Thyroid gland (tissue), 4 donors: ENCODE data around the gene SGIP1. TPM values are rescaled to one million over a fixed set of nuclear protein-coding genes. Genes with fewer than 3 reads are reported as not detected.

Experiments used
- DNase-seq, 2 donors: peaks; one replicate each; pipeline ENCODE4 v3.0.0-alpha.2; 2019
- H3K27ac ChIP-seq, 3 donors: fragments of 200-600 bp; sonication (generic); 1 replicate in 2 of 3; 2 replicates in 1 of 3; pipeline ENCODE4 v1.5.1; 2016 to 2019; ENCODE audit warnings: mild to moderate bottlenecking in 1 of 3, moderate library complexity in 1 of 3
- H3K27me3 ChIP-seq: fragments of 200-600 bp; sonication (generic); one replicate; pipeline ENCODE4 v1.5.1; 2019
- H3K36me3 ChIP-seq, 2 donors: fragments of 200-600 bp; sonication (generic); one replicate each; pipeline ENCODE4 v1.5.1; 2016 to 2019
- H3K4me1 ChIP-seq, 2 donors: fragments of 200-600 bp; sonication (generic); one replicate each; pipeline ENCODE4 v1.5.1; 2017 to 2019
- H3K4me3 ChIP-seq, 3 donors: fragments of 200-600 bp; sonication (generic); replicated peaks in 1 of 3; 1 replicate in 2 of 3; 2 replicates in 1 of 3; pipeline ENCODE4 v1.5.1; 2016; ENCODE audit warnings: mild to moderate bottlenecking in 1 of 3
- H3K9me3 ChIP-seq: fragments of 200-600 bp; sonication (generic); one replicate; pipeline ENCODE4 v1.5.1; 2017
- POLR2A ChIP-seq, 2 donors: fragments of 450-650 bp; IDR thresholded peaks; one replicate each; pipeline ENCODE4 v1.6.1; 2017; ENCODE audit warnings: antibody characterized with exemption in 2 of 2, mild to moderate bottlenecking in 2 of 2, moderate library complexity in 1 of 2
- WGBS, 2 donors: methylation state at CpG; one replicate each; pipeline ENCODE4 v1.1.5; 2017; 5-methylcytosine and 5-hydroxymethylcytosine counted together
- intact Hi-C: fragments of 100-400 bp; cut with DNase I; formaldehyde crosslinking; loops from one replicate; pipeline ENCODE4 v1.15.1; 2023
- total RNA-seq, 4 donors: library from RNA; depleted of rRNA; stranded (reverse); fragments of >200 nt; gene quantifications; one replicate each; pipeline ENCODE4 v1.2.3, GENCODE V29; 2016
- TF ChIP-seq, protein P1 (sequence below), 6 experiments: fragments of 200-600 bp in 3 of 6; fragments of 450-650 bp in 3 of 6; sonication (generic) in 3 of 6; IDR thresholded peaks; one replicate each; pipeline ENCODE4 v1.5.1; 2016 to 2019; ENCODE audit warnings: antibody characterized with exemption in 6 of 6, mild to moderate bottlenecking in 2 of 6, inconsistent platforms in 1 of 6, moderate library complexity in 1 of 6

Gene SGIP1
- total RNA-seq, 4 donors from 2014 or later: 18.7 to 25.6 (median 22.4) TPM

DNA sequence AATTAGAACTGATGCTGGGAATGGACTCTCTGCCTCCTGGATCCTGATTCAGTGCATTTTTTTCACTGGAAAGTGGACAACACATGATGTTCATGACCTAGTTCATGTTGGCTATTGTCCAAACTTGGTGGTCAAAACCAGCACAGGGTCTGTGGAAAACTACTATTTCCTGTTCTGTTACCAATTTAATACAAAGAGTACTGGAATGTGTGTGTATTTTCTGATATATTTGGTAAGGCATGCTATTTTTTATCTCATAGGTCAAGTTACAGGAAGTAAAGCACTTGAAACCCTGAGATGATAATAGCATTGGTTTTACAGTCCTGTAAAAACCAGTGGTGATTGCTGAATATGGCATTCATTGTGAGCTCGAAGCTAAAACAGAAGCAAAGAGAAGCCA lies 89.9 kb downstream of the SGIP1 start:
- no peak for DNase-seq
- peaks cover 0 to 4% of the 10 kb centered on the region in 2 donors for H3K4me1 ChIP-seq
- H3K27me3 ChIP-seq: no peaks in the 10 kb centered on the region
- H3K4me3 ChIP-seq: no peak overlapping the region
- TF ChIP-seq POLR2A (IDR thresholded peaks at IDR 0.05): no peak
- TF ChIP-seq, protein P1, sequence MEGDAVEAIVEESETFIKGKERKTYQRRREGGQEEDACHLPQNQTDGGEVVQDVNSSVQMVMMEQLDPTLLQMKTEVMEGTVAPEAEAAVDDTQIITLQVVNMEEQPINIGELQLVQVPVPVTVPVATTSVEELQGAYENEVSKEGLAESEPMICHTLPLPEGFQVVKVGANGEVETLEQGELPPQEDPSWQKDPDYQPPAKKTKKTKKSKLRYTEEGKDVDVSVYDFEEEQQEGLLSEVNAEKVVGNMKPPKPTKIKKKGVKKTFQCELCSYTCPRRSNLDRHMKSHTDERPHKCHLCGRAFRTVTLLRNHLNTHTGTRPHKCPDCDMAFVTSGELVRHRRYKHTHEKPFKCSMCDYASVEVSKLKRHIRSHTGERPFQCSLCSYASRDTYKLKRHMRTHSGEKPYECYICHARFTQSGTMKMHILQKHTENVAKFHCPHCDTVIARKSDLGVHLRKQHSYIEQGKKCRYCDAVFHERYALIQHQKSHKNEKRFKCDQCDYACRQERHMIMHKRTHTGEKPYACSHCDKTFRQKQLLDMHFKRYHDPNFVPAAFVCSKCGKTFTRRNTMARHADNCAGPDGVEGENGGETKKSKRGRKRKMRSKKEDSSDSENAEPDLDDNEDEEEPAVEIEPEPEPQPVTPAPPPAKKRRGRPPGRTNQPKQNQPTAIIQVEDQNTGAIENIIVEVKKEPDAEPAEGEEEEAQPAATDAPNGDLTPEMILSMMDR (IDR thresholded peaks at IDR 0.05): no peak
- H3K27ac ChIP-seq: peak overlapping the region in 1 of 3 donors; percentile 12
- H3K9me3 ChIP-seq: no peaks in the 10 kb centered on the region
- WGBS, 2 donors: 54 to 65% methylated on average over 1 of the region's 1 CpG
- H3K36me3 ChIP-seq: no peaks in the 10 kb centered on the region
- intact Hi-C loops: no loop called here

DNA sequence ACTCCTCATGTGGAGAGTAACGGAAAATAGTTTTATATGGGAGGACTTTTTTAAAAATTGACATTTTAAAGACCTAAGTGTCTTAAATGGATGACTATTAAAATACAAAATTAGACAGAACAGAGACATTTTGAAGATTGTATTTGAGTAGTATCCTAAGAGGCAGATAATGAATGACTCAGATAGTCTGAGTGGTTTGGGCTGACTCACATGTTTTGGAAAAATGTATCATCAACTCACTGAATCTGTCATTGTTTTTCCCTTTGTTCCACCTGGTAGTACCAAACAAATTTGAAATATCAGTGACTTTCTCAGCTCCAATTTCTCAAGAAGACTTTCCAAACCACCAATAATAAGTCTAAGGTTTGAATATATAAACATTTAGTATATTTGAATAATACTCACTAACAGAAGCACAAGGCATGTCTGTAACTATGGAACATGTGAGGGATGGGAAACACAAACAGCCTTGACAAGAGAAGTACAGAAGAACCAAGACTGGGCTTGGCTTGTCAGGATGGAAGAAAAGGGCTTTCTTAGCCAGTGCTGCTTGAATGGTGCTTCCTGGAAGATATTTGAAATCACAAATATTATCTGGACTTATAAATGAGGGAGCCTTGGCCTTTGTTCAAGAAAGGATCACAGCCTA lies 90.6 kb downstream of the SGIP1 start:
- DNase-seq: no peak
- intact Hi-C loops: no loop called here
- 91 to 93% methylated on average over 1 of the region's 1 CpG for WGBS, 2 donors

DNA sequence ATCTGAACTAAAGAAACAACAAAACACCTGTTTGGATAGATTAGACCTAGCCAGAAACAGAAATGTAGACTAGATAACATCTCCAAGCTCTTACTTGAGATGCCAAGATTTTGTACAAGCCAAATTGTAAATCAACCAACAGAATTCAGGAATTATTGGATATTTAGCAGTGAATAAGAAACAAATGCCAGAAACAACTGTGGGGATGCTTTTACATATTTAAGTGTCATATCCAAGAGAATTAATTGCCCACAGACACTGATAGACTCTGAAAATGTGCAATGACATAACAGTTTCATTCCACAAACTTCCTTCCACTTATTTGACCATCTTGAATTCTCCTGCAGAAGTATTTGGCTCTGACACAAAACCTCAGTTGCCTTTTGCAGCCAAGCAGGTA lies 92.3 kb downstream of the SGIP1 start:
- H3K4me3 ChIP-seq: no peak overlapping the region
- no peaks in the 10 kb centered on the region for H3K36me3 ChIP-seq
- TF ChIP-seq, protein P1 (IDR thresholded peaks at IDR 0.05): no peak
- TF ChIP-seq POLR2A (IDR thresholded peaks at IDR 0.05): no peak
- H3K9me3 ChIP-seq: no peaks in the 10 kb centered on the region
- no peak overlapping the region for H3K27ac ChIP-seq
- intact Hi-C loops: no loop called here
- no peak for DNase-seq
- no peaks in the 10 kb centered on the region for H3K27me3 ChIP-seq
- peaks cover 0 to 4% of the 10 kb centered on the region in 2 donors for H3K4me1 ChIP-seq

More for the DNA sequence above, 90.6 kb downstream of the SGIP1 start:
- Histone ChIP-seq H3K9me3 (no peaks in the 10 kb centered on the region), H3K27ac (peak overlapping the region in 1 of 3 donors; percentile 7), H3K4me3 (no peak overlapping the region), H3K36me3 (no peaks in the 10 kb centered on the region), H3K27me3 (no peaks in the 10 kb centered on the region), H3K4me1 (peaks cover 0 to 4% of the 10 kb centered on the region in 2 donors)
- no peak for TF ChIP-seq POLR2A (IDR thresholded peaks at IDR 0.05)
- TF ChIP-seq, protein P1 (IDR thresholded peaks at IDR 0.05): no peak

DNA sequence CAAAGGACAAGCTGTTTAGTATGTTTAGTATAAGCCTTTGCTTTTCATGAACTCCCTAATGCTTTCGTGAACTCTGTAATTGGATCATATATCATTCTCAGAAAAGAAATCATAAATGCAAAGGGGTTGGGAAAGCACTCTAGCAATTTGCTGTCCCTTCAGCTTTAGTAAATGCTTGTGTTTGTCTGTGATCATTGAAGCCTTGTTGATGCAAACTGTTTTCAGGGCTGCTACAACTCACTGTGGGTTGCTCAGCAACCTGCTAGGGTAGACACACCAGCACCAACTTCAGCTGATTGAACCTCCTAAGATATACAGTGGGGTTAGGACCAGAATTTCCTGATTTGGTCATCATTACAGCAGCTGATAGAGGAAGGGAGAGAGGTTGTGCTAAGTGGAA lies 95.0 kb downstream of the SGIP1 start:
- H3K4me3 ChIP-seq: no peak overlapping the region
- H3K27ac ChIP-seq: no peak overlapping the region
- H3K27me3 ChIP-seq: no peaks in the 10 kb centered on the region
- intact Hi-C loops: no loop called here
- WGBS, 2 donors: 91 to 92% methylated on average over 1 of the region's 1 CpG
- TF ChIP-seq POLR2A (IDR thresholded peaks at IDR 0.05): no peak
- TF ChIP-seq, protein P1 (IDR thresholded peaks at IDR 0.05): no peak
- H3K9me3 ChIP-seq: no peaks in the 10 kb centered on the region
- DNase-seq: no peak
- H3K36me3 ChIP-seq: no peaks in the 10 kb centered on the region
- peaks cover 0 to 2% of the 10 kb centered on the region in 2 donors for H3K4me1 ChIP-seq

DNA sequence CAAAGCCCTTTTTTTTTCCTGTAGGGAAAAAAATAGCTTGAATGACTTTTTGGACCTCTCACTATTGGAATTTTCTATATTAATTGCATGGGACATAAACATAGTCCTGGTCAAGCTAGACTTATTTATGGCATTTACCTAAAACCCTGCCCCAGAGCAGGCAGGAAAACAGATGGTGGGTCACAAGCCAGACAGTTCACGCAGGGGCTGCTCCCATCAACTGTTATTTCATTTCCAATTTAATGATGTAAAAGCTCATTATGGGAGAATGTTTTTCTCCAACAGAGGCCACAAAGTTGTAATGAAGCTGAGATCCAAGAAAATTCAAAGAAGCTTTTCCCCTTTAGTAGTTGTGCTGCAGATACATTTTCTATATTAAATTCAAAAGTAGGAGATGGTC lies 99.2 kb downstream of the SGIP1 start:
- Histone ChIP-seq H3K9me3 (no peaks in the 10 kb centered on the region), H3K36me3 (no peaks in the 10 kb centered on the region), H3K27me3 (no peaks in the 10 kb centered on the region), H3K4me3 (no peak overlapping the region), H3K27ac (no peak overlapping the region), H3K4me1 (no peaks in the 10 kb centered on the region)
- no peak for TF ChIP-seq POLR2A (IDR thresholded peaks at IDR 0.05)
- TF ChIP-seq, protein P1 (IDR thresholded peaks at IDR 0.05): no peak
- intact Hi-C loops: no loop called here
- DNase-seq: no peak
- WGBS, 2 donors: 68 to 85% methylated on average over 1 of the region's 1 CpG
